GM12872 (cell line): ENCODE measurements around the gene FHIT.

Experiments used
- CTCF ChIP-seq: IDR thresholded peaks from 3 replicates; pipeline ENCODE4 v1.5.1; 2011; ENCODE audit warnings: low read depth, mild to moderate bottlenecking, low read length, moderate library complexity; ENCODE audit not compliant: insufficient read depth

Gene FHIT

DNA sequence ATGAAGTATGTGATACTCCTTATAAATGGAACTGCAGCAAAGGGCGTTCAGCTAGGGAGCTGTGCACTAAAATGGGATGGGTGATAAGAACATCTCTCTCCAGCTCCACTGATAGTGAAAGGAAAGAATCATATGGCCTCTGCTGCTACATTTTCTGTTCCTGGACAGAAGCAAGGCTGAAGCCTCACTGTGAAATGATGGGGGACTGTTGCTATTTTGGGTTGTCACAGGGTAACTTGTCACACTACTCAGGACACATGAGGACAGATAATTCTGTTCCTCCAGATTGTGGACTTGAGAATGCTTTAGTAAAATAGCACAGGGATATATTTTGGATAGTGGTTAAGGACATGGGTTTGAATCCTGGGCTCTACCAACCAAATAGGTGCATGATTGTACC is 423.6 kb downstream of the FHIT start:
- no peak for TF ChIP-seq CTCF

- TF ChIP-seq CTCF: no peak
Measured at GRCh38 chr3:60826511-60826910, 424.7 kb downstream of the FHIT start.

DNA sequence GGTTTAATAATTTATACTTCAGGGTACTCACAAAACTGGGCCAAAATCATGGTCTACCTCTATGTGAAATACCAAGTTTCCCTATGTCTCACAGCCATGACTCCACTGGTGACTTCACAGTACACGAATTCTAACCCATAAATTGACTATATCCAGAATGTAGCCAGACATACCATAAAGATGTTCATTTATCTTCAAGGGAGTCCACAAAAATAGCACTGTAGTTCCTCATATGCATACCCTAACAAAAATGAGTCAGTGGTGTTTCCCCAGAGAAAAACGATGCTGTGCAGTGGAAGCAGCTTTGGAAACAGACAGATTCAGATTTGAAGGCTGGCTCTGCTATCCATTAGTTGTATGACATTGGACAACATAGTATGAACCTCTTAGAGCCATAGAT is 438.8 kb downstream of the FHIT start:
- no peak for TF ChIP-seq CTCF

- TF ChIP-seq CTCF: no peak
Measured at GRCh38 chr3:60810881-60811280, 440.4 kb downstream of the FHIT start.

DNA sequence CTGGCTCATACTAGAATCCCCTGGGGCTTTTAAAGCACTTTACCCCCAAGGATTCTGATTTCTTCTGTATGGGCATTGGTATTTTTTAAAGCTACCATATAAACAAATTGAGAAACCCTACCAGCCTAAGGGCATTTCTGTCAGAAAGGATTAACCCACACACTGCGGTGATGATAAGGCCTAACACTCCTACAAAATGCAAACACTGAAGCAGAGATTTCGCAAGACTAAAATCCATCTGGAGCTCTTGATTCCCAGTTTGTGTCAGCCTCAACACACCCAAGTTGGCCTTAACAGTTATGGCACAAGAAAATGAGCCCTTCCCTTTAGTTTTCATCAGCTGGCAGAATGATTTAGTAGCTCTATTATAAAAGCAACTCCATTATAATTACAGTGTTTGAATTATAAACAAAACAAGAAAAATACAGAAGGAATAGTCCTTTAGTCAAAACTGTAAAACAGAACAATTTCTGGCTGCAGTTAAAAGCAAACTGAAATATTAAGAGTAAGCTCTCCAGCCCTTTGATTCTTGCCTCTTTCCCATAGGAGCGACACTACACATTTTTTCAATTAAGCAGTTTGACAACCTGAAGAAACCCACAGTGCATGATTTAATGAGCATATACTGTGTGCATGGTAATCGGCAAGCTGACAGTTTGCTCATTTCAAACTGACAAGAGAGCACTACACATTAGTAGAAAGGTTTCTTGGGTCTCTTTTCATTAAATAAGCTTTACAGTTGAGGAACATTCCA is 441.2 kb downstream of the FHIT start:
- TF ChIP-seq CTCF: no peak

DNA sequence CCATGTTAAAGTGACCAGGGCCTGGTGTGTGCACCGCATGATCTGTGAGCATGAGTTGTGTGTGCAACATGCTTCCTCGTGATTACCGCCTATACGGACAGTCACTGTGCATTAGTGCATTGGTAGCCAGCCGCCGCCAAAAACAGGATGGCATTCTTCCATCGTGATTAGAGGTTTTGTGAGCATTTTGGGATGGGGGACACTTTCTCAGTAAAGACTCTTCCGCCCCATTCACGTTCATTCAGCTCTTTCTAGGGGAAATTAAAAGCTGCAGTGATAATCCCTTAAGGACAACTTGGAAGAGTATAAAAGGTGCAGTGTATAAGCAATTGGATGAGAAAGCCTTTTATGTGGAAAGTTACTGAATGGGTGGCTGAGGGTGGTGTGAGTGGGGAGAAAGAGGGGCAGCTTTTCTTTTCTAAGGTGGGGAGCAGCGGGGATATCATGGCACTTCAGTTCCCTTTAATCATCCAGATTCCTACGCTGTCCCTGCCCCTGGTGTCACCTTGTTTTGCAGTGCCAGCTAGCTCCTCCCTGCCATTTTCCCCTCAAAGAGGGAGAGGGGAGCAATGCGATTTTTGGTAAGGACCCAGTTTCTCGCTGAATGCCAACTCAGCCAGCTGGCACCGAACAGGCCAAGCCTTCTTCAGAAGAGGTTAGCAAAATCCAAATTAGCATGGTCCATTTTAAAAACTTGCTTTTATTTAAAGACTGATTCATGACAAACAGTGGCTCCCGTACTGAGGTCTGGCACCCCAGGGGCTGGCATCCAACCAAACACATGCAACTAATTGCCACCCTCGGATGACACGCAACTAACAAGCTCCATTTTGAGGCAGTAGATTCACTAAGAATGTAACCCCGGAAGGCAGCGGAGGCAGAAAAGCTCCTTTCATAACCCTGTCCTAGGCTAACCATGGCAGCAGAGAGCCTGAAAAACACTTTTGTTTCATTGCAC is 447.8 kb downstream of the FHIT start:
- no peak for TF ChIP-seq CTCF

DNA sequence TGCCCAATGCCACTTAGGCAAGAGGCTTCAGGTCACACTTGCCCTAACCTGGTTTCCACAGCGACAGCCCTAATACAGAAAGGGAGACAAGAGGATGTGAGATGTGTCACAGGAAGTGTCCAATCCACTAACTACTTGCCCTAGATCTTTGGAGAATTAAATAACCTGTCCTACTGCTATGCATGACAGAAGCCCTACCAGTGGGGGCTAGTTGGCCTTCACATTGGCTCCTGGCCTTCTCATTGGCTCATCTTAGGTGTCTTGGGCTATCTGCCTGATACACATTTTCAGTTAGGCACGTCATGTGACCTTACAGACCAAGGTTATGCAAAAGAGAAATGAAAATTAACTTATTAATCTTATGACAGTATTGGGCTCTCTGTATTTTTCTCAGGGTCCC is 449.9 kb downstream of the FHIT start:
- no peak for TF ChIP-seq CTCF
